ENCODE data around the gene MED9.

GRCh38 chr17:17481860-17482259, 5.1 kb downstream of the MED9 start:
- TF ChIP-seq CTCF (IDR thresholded peaks at IDR 0.05; ENCODE audit: low read length) (no peak), EZH2phosphoT487 (IDR thresholded peaks at IDR 0.05; ENCODE audit: low read length) (no peak), EZH2 (optimal IDR thresholded peaks at IDR 0.05; ENCODE audit: low read depth, low read length) (no peak)
